GM21737 (cell line): ENCODE data around the gene CRYBB2.
"Not testable (repeated sequence)": the region's sequence is repeated elsewhere in the genome, so short reads cannot be mapped to it uniquely, and the experiment has no call there.

Source experiments
- ATAC-seq: cut with Tn5 transposase; IDR thresholded peaks from one replicate; pipeline ENCODE4 v1.9.1; 2021; ENCODE audit warnings: mild to moderate bottlenecking, moderate library complexity; ENCODE audit not compliant: unreplicated experiment

Gene CRYBB2

DNA sequence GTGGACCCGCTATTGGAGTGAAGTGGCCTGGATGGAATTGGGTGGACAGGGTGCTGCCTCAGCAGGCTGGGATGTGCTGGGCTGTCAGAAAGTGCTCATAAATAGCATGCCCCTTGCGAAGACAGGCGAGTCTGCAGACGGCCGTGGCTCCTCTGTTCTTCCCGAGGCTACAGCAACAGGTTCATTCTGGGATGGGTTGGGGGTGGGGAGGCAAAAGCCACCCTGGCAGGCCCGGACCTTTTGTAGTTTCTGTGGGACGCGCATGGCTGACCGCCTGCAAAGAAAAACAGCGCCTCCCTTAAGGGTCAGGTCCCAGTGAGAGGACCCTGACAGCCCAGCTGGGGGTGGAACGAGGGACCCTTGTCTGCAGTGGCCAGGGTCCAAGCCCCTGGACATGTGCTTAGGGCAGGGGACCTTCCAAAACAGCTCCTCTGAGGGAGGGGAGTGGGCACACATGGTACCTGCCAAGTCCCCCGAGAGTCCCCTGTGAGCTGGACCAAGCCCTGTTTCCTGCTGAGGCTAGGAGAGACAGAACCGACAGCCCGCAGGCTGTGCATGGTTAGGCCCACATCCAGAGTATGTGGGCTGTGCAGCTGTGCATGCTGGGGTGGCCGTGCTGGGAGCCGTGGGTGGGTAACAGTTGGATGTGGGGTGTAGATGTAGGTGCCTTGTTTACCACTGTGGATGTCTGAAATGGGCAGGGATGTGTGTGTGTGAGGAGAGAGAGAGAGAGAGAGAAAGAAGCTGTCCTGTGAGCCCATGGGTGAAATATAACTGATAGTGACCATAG, 19.5 kb upstream of the CRYBB2 start, which contains the start of gene CRYBB3:
Gene CRYBB3, plus strand, starts transcription at position 128 of the 790 bp plus-strand sequence. CDS start 1,539 bp downstream, outside the sequence.
- ATAC-seq = no peak

DNA sequence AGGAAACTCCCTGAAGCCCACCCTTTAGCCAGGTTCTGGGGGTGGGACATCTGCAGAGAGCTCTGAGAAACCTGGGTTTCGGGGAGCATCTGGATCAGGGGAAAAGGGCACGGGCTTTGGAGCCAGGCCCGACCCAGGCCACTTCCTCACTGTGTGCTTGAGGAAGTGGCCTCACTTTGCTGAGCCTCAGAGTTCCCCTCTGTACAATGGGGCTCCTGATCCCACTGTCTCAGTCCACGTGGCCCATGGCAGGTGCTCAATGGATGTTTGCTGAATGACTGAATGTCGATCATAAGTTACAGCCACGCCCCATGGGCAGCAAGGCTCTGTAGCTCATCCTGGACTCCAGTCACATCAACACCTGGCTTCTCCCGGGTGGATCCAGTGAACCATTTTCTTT, 18.5 kb upstream of the CRYBB2 start:
- ATAC-seq = no peak

DNA sequence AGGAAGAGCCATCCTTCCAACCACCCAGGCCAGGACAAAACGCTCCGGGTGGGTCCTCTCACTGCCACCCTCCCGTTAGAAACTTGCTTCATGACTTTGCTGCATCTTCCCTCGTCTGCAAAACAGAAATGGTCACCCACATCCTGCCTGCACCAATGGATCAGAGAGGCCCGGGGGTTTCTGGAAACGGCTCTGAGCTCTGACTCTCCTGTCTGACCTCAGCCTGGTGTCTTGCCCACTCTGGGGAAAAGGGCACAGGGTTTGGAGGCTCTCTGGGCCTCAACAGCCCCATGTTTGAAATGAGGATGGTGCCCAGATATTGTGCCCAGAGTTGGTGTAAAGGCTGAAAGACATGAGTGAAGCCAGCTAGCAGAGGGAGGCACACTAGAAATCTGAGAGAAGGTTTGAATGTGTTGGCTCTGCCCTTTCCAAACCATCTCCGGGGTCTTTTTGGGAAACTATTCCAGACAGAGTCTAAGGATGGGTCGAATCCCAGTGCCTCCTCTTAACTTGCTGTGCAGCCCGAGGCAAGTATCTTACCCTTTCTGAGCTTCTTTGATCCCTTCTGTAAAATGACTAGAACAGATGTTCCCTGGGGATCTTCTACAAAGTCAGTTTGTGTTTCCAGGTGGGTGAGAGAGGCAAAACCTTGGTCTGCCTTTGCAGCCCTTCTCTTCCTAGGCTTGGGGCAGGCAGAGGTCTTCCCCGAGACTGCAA, 17.7 kb upstream of the CRYBB2 start:
- ATAC-seq = no peak

DNA sequence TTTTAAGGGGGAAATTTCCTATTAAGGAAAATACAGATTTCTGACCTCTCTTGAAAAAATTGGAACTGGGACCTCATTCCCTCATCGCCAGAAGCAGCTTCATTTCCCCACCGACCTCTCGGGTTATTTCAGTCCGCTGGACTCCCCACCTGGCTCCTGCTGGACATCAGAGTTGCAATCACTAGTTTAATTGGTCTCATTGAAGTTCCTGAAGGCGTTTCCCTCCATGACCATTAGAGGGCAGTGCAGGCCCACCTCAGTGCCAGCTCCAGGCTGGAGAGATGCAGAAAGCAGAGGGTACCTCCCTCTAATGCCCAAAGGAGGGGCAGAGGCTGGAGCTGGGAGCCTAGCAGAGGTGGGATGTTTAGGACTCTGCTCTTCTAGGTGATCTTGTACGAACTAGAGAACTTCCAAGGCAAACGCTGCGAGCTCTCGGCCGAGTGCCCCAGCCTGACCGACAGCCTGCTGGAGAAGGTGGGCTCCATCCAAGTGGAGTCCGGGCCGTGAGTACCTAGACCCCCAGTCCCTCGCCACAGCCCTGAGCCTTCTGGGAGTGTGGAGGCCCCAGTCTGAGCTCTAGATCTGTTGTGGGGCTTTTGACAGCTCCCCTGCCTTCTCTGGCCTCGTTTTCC, 17.0 kb upstream of the CRYBB2 start:
- ATAC-seq = no peak

DNA sequence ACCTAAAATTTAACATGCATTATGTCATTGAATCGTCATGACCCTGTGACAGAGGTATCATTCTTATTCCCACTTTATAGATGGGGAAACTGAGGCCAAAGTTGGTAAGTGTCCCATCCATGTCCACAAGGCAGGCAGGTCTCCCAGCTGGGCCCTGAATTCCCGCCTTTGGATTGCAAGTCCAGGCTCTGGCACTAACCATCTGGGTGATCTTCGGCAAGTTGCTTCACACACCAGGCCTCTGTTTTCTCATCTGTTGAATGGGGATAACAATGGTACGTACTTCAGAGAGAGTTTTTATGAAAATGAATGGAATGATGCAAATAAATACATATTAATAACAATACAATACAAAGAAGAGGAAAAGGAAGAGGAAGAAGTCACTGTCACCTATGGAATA, 16.4 kb upstream of the CRYBB2 start:
- no peak for ATAC-seq

DNA sequence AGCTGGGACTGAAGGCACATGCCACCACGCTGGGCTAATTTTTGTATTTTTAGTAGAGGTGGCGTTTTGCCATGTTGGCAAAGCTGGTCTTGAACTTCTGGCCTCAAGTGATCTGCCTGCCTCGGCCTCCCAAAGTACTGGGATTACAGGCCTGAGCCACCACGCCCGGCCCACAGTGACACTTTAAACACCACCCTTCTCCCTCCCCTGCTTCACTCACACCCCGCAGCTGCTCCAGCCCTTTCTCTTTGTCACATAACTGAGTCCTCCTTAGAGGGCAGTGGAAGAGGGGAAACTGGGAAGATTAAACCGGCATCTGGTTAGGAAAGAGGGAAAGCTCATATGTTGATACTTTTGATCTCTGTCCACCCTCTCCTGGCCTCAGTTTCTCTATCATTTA, 14.9 kb upstream of the CRYBB2 start:
- ATAC-seq = not testable (repeated sequence)

DNA sequence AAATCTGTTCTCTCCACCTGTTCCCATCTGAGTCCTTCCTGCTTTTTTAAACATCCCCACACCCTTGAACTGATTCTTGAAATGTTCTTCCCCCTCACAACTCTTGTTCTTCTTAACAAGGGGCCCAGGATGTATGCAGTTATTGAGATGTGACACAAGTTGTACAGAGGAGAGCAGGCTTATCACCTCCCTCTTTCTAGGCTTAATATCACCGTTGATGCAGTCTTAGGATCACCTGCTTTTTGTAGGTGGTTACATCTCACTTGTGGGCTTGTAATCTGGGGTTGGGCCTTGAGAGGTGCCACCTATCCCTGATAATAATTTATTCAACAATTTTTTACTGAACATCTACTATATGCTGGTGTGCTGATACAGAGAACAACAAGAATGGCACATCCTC, 13.6 kb upstream of the CRYBB2 start:
- no peak for ATAC-seq

DNA sequence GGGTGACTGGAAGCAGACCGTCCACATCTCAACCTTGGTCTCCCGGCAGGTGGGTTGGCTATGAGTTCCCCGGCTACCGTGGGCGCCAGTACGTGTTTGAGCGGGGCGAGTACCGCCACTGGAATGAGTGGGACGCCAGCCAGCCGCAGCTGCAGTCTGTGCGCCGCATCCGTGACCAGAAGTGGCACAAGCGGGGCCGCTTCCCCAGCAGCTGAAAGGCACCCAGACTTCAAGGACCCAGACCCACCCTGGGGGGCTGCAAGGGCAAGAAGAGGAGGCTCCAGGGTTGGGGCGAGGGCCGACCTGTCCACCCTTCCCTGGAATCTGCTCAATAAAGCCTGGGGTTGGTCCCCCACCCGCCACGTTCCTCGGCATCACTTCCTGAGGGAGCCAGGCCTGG, 12.4 kb upstream of the CRYBB2 start:
- ATAC-seq = no peak

DNA sequence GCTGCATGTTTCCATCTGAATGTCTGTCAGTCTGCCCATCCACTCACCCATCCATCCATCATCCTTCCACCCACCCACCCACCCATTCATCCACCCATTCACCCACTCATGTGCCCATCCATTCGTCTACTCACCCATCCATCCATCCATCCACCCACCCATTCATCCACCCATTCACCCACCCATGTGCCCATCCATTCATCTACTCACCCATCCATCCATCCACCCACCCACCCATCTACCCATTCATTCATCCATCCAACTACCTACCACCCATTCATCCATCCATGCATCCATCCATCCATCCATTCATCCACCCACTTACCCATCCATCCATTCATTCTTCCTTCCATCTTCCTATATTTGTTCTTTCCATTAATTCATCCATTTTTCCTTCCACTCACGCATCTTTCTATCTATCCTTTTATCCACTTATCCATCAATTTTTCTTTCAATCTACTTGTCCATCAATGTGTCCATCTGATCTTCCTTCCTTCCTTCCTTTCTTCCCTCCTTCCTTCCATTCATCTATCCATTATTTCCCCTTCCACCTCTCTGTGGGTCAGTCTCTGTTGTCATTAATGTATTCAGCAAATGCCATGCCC, 11.8 kb upstream of the CRYBB2 start:
- ATAC-seq = no peak

DNA sequence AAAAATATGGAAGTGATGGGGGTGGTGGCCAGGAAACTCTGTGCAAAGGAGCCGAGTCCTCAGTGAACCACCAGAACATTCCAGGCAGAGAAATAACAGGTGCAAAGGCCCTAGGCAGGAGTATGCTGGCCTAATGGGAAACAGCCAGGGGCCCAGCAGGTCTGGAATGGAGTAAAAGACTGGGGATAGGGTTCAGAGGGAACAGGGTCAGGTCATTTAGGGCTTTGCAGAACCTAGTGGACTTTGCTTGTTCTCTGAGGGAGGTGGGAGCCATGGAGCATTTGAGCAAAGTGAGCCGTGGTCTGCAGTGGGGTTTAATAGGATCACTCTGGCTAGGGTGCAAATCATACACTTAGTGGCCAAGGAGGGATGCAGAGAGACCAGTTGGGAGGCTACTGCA, 11.1 kb upstream of the CRYBB2 start:
- no peak for ATAC-seq

DNA sequence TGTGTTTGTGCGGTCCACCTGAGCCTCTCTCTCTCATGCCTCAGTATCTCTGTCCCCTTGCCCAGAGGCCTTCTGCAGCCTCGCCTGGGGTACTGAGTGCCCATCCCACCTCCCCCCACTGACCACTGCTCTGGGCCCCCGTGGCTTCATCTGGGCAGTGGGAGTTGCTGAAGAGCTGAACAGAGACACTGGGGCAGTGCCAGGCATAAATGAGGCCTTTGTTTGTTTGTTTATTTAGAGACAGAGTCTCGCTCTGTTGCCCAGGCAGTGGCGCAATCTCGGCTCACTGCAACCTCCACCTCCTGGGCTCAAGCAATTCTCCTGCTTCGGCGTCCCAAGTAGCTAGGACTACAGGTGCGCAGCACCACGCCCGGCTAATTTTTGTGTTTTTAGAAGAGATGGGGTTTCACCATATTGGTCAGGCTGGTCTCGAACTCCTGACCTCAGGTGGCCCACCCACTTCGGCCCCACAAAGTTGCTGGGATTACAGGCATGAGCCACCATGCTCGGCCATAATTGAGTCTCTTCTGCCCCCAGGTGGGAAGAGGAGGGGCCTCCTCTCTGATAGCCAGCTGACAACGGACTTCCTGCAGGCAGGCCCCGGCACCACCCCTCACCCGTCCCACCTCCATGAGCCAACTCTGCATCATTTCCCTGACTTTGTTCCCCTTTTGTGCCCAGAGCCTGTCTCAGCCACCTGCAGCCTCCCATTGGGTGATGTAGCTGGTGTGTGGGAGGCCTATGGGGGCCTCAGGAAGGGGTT, 10.5 kb upstream of the CRYBB2 start:
- no peak for ATAC-seq

DNA sequence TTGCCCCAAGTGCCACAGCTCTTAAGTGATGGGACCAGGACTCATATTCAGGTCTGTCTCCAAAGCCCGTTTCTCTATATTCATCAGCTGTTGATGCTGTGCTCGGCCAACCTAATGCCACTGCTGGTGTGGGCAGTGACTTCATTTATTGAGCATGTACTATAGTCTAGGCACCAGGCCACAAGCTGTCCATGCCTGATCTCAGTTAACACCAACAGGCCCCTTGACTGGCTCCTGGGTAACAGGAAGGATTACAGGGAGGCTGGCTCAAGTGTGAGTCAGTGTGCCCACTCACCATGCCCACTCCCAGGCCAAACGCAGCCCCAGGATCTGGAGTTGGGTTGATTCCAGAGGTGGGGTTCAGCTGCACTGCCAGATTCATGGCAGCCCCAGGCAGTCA, 8.6 kb upstream of the CRYBB2 start:
- no peak for ATAC-seq

DNA sequence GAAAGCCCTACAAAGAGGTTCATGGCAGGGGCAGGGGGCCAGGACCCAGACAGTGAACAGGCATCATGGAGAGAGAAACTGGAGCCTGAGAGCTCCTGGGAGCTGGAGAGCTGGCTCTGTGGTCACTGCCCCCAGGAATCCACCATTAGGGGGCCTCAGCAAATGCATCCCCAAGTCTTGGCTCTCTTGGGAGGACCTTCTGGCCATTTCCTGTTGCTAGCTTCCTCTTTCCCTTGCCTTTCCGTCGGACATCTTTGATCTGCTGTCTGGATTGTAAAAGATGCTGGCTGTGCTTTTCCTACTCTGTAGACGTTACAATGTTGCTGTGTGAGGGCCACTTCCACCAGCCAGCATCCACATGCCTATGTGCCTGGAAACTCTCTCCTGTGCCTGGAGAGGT, 7.1 kb upstream of the CRYBB2 start:
- no peak for ATAC-seq

DNA sequence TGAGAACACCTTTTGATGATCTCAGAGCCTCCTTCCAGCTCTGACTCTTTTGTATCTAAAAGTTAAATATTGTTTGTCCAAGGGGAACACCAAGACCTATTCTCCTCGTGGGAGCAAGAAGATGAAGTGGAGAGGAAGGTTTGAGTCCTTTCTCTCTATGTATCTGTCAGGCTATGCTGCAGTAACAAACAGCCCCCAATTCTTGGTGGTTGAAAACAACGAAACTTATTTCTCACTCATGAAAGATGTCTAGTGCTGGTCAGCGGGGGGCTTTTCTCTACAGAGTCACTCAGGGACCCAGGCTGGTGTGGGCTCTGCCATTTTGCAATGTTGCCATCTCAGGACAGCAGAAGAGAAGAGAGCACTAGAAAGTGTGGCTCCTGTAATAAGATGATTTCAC, 6.2 kb upstream of the CRYBB2 start:
- ATAC-seq = no peak

DNA sequence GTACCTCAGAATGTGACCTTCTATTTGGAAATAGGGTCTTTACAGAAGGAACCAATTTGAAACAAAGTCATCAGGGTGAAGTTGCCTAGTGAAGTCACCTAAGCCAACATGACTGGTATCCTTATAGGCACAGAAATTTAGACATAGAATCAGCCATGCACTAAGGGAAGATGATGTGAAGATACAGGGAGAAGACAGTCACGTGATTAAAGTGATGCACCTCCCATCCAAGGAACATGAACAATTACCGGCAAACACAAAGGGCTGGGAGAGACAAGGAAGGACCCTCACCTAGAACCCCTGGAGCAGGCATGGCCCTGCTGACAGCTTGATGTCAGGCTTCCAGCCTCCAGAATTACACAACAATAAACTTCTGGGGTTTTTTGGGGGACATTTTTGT, 3.2 kb upstream of the CRYBB2 start:
- no peak for ATAC-seq

DNA sequence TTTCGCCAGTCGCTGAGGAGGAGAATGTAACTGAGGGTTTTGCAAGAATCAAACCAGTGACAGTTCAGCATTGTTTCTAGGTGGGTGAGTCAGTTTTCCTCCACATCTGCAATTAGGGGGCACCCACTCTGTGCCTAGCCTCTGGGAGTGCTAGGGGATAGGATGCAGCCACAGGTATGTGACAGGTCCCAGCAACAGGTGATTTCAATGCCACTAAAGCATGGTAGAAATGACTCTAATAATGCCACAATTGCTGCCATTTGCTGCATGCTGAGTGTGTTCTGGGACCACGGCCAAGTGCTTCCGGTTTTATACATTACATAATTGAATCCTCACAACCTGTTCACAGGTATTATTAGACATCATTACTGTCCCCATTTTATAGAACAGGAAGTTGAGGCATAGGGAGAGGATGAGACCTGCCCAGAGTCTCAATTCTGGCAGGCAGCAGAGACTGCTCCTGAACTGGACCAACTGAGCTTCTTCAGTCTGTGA, 556 bp downstream of the CRYBB2 start:
- no peak for ATAC-seq

DNA sequence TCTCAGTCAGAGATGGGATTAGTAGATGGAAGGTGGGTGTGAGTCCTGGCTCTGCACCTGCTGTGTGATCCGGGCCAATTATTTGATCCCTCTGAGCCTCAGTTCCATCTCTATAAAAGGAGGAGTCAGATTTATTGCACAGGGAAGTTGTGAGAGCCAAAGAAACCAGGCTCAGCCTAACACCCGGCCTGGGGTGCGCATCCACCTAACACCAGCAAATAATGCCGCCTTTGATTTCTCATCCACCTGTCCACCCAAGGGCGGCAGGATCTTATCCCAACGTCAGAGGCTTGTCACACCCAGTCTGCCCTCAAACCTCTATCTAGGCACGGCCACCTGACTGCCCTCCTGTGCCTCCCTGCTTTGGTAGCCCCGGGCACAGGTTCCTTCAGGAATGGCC, 2.4 kb downstream of the CRYBB2 start:
- no peak for ATAC-seq

DNA sequence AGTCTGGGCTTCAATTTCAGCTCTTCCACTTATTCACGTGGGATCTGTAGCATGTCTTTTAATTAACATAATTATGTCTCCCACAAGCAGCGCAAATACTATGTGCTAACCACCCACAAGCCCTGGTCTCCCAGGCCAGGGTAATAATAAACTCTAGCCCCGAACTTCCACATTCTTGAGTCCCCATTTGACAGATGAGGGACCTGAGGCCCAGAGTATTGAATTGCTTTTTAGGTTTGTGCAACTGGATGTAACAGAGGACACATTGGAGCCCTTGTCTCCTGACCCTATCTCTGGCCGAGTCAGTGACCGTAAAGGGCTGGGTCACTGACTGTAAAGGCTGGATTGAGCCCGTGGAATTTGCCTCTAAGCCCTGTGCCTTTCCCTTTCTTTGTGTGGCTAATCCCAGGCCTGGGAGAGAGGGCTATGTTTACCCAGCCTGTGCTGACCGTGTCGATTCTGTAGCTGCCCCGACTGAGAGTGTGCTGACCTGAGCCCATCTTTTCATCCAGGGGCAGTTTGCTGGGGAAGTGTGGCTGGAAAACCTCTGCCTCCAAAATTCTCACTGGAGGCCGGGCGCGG, 3.9 kb downstream of the CRYBB2 start:
- ATAC-seq = no peak

DNA sequence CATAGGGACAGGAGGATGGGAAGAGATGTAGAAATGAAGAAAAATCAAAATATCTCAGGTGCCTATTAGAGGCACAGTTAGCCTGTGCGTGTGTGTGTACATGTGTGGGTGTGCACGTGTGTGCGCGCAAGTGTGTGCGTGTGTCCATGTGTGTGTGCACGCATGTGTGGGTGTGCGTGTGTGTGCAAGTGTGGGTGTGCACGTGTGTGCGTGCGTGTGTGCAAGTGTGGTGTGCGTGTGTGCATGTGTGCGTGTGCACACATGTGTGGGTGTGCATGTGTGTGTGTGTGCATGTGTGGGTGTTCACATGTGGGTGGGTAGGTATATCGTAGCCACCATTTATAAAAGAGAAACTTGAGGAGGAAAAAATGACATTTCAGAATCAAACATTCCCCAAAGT, 9.4 kb downstream of the CRYBB2 start:
- ATAC-seq = no peak

DNA sequence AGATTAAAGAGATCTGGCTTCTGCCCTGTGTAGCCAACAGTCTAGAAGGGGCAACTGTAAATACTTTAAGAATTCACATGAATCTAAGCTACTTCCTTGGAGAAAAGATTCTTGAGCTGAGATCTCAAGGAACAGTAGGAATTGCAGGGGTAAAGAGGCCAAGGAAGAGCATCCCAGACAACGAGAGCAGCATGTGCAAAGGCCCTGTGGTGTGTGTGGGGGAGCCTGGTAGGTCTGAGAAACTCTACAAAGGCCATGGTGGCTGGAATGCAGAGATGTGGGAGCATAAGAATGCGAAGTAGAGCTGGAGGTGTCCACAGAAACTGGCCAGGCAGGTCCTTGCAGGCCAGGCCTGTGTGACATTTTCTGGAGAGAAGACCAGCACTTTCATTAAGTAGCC, 11.3 kb downstream of the CRYBB2 start:
- ATAC-seq = not testable (repeated sequence)
